ENCODE measurements around the gene KRT28.

KRT28 gene

GRCh38 chr17:40822132-40822812 lies 22.5 kb upstream of the KRT28 start, which contains the start of gene KRT10:
KRT10 (minus strand) TSS chr17:40822614; CDS start chr17:40822585, 29 bp downstream.
- H3K4me1 ChIP-seq (ENCODE audit: insufficient read depth, low read length, poor library complexity, severe bottlenecking) = peaks cover 40% of the 10 kb centered on the region
- H3K27me3 ChIP-seq (ENCODE audit: insufficient read depth, low read length, poor library complexity, severe bottlenecking) = peaks cover 60% of the 10 kb centered on the region
- peaks cover 25% of the 10 kb centered on the region for H3K79me2 ChIP-seq (ENCODE audit: insufficient read depth, low read length)
- H3K4me2 ChIP-seq (ENCODE audit: low read depth, low read length, poor library complexity, severe bottlenecking) = no peak within 1 kb of the TSS
- no peaks in the 10 kb centered on the region; the same call in 1 of the 2 replicates for H3K9me2 ChIP-seq (replicated peaks; ENCODE audit: low read depth, low read length)
- no peaks in the 10 kb centered on the region for H3K36me3 ChIP-seq (ENCODE audit: insufficient read depth, low read length)
- H3F3A ChIP-seq (ENCODE audit: low read depth) = peaks cover 17% of the 10 kb centered on the region; the same call in 1 of the 2 replicates
- no peak within 1 kb of the TSS for H2AFZ ChIP-seq (ENCODE audit: low read length)
- no peaks in the 10 kb centered on the region for H4K20me1 ChIP-seq (ENCODE audit: insufficient read depth, low read length, poor library complexity, severe bottlenecking)
- H3K4me3 ChIP-seq (ENCODE audit: low read length, poor library complexity, severe bottlenecking) = no peak within 1 kb of the TSS
- no peaks in the 10 kb centered on the region for H3K9me3 ChIP-seq (ENCODE audit: insufficient read depth, low read depth, low read length)
- no peak within 1 kb of the TSS for H3K9ac ChIP-seq (ENCODE audit: low read depth, low read length, poor library complexity, severe bottlenecking)
- TF ChIP-seq CTCF (conservative IDR thresholded peaks at IDR 0.05; ENCODE audit: low read length) = no peak
- no peak for TF ChIP-seq EZH2phosphoT487 (IDR thresholded peaks at IDR 0.05; ENCODE audit: borderline replicate concordance)

GRCh38 chr17:40821536-40821935 lies 21.8 kb upstream of the KRT28 start:
- Histone ChIP-seq H3K9me3 (ENCODE audit: insufficient read depth, low read depth, low read length) (no peaks in the 10 kb centered on the region), H3K4me1 (ENCODE audit: insufficient read depth, low read length, poor library complexity, severe bottlenecking) (peaks cover 34% of the 10 kb centered on the region), H3K27me3 (ENCODE audit: insufficient read depth, low read length, poor library complexity, severe bottlenecking) (peaks cover 66% of the 10 kb centered on the region), H3K9me2 (replicated peaks; ENCODE audit: low read depth, low read length) (no peaks in the 10 kb centered on the region; the same call in 1 of the 2 replicates), H3K9ac (ENCODE audit: low read depth, low read length, poor library complexity, severe bottlenecking) (no peak overlapping the region), H2AFZ (ENCODE audit: low read length) (no peak overlapping the region), H3K4me3 (ENCODE audit: low read length, poor library complexity, severe bottlenecking) (no peak overlapping the region), H3K4me2 (ENCODE audit: low read depth, low read length, poor library complexity, severe bottlenecking) (no peak overlapping the region), H3K79me2 (ENCODE audit: insufficient read depth, low read length) (peaks cover 27% of the 10 kb centered on the region), H3F3A (ENCODE audit: low read depth) (peaks cover 15% of the 10 kb centered on the region; the same call in 1 of the 2 replicates), H4K20me1 (ENCODE audit: insufficient read depth, low read length, poor library complexity, severe bottlenecking) (no peaks in the 10 kb centered on the region), H3K36me3 (ENCODE audit: insufficient read depth, low read length) (no peaks in the 10 kb centered on the region)
- no peak for TF ChIP-seq CTCF (conservative IDR thresholded peaks at IDR 0.05; ENCODE audit: low read length)
- no peak for TF ChIP-seq EZH2phosphoT487 (IDR thresholded peaks at IDR 0.05; ENCODE audit: borderline replicate concordance)

GRCh38 chr17:40820228-40820838 lies 20.6 kb upstream of the KRT28 start:
- Histone ChIP-seq H3K4me3 (ENCODE audit: low read length, poor library complexity, severe bottlenecking) (peak overlapping the region; percentile 97), H2AFZ (ENCODE audit: low read length) (no peak overlapping the region)

More at GRCh38 chr17:40820228-40820838, 20.6 kb upstream of the KRT28 start:
- peaks cover 22% of the 10 kb centered on the region for H3K79me2 ChIP-seq (ENCODE audit: insufficient read depth, low read length)
- no peaks in the 10 kb centered on the region for H3K9me3 ChIP-seq (ENCODE audit: insufficient read depth, low read depth, low read length)
- TF ChIP-seq CTCF (conservative IDR thresholded peaks at IDR 0.05; ENCODE audit: low read length) = no peak
- TF ChIP-seq EZH2phosphoT487 (IDR thresholded peaks at IDR 0.05; ENCODE audit: borderline replicate concordance) = no peak
- H3K27me3 ChIP-seq (ENCODE audit: insufficient read depth, low read length, poor library complexity, severe bottlenecking) = peaks cover 67% of the 10 kb centered on the region
- H3K4me2 ChIP-seq (ENCODE audit: low read depth, low read length, poor library complexity, severe bottlenecking) = peak overlapping the region; percentile 94
- peaks cover 33% of the 10 kb centered on the region for H3K4me1 ChIP-seq (ENCODE audit: insufficient read depth, low read length, poor library complexity, severe bottlenecking)
- H3K36me3 ChIP-seq (ENCODE audit: insufficient read depth, low read length) = no peaks in the 10 kb centered on the region
- no peaks in the 10 kb centered on the region for H4K20me1 ChIP-seq (ENCODE audit: insufficient read depth, low read length, poor library complexity, severe bottlenecking)
- H3K9ac ChIP-seq (ENCODE audit: low read depth, low read length, poor library complexity, severe bottlenecking) = no peak overlapping the region
- no peaks in the 10 kb centered on the region; the same call in 1 of the 2 replicates for H3K9me2 ChIP-seq (replicated peaks; ENCODE audit: low read depth, low read length)
- peaks cover 15% of the 10 kb centered on the region; the same call in 1 of the 2 replicates for H3F3A ChIP-seq (ENCODE audit: low read depth)
